NCI-H446 treated with DMSO at 0.1 percent for 48 hours (cell line): ENCODE data around the gene ZNF780A.
"Not testable (repeated sequence)": the region's sequence is repeated elsewhere in the genome, so short reads cannot be mapped to it uniquely, and the experiment has no call there.

Experiments
- DNase-seq: peaks from one replicate; lab custom pipeline; 2025; lab: John Stamatoyannopoulos, UW

Gene ZNF780A

GRCh38 chr19:40084948-40085347 is 5.8 kb downstream of the ZNF780A start:
- no peak for DNase-seq

- DNase-seq: no peak
Observed at GRCh38 chr19:40081411-40081810, 9.3 kb downstream of the ZNF780A start.

- DNase-seq: no peak
Observed at GRCh38 chr19:40080289-40080688, 10.5 kb downstream of the ZNF780A start.

GRCh38 chr19:40078377-40078776 is 12.4 kb downstream of the ZNF780A start:
- DNase-seq: no peak

- no peak for DNase-seq
Observed at GRCh38 chr19:40070058-40070457, 20.7 kb downstream of the ZNF780A start.

GRCh38 chr19:40059624-40060023 is 31.1 kb downstream of the ZNF780A start:
- DNase-seq: no peak

GRCh38 chr19:40057166-40057565 is 33.6 kb downstream of the ZNF780A start:
- DNase-seq: no peak

- DNase-seq: no peak
Observed at GRCh38 chr19:40056505-40056904, 34.2 kb downstream of the ZNF780A start.

- peak; percentile 29 for DNase-seq
Observed at GRCh38 chr19:40055832-40056504, 34.8 kb downstream of the ZNF780A start, which contains the start of gene ZNF780B. Gene ZNF780B, minus strand, starts transcription at chr19:40056231. Its CDS starts 5,899 bp downstream, at chr19:40050332.

- DNase-seq: no peak
Observed at GRCh38 chr19:40055049-40055448, 35.7 kb downstream of the ZNF780A start.

- DNase-seq: no peak
Observed at GRCh38 chr19:40054632-40055031, 36.1 kb downstream of the ZNF780A start.

- DNase-seq: no peak
Observed at GRCh38 chr19:40053491-40053890, 37.3 kb downstream of the ZNF780A start.

- DNase-seq: not testable (repeated sequence)
Observed at GRCh38 chr19:40041718-40042117, 49.0 kb downstream of the ZNF780A start.

GRCh38 chr19:40038047-40038446 is 52.7 kb downstream of the ZNF780A start:
- DNase-seq: not testable (repeated sequence)

- DNase-seq: no peak
Observed at GRCh38 chr19:40035996-40036395, 54.7 kb downstream of the ZNF780A start.

- DNase-seq: no peak
Observed at GRCh38 chr19:40033989-40034560, 56.7 kb downstream of the ZNF780A start.

GRCh38 chr19:40026597-40026970 is 64.2 kb downstream of the ZNF780A start:
- no peak for DNase-seq

GRCh38 chr19:40025938-40026596 is 64.7 kb downstream of the ZNF780A start:
- DNase-seq: no peak

GRCh38 chr19:40023969-40024368 is 66.8 kb downstream of the ZNF780A start:
- no peak for DNase-seq
